KMS-11 (cell line): ENCODE data around the gene TBC1D2.

Experiments used
- H2AFZ ChIP-seq: fragments of 200-600 bp; sonication (generic); 2 replicates; pipeline ENCODE4 v1.6.1; 2016; ENCODE audit warnings: antibody characterized with exemption, mixed run types, low read depth
- H3K27ac ChIP-seq: fragments of 200-600 bp; sonication (generic); 2 replicates; pipeline ENCODE4 v1.6.1; 2016; ENCODE audit warnings: mild to moderate bottlenecking, mixed run types
- H3K27me3 ChIP-seq: fragments of 200-600 bp; sonication (generic); 2 replicates; pipeline ENCODE4 v1.6.1; 2017; ENCODE audit warnings: mild to moderate bottlenecking, low read depth, mixed run types, moderate library complexity; ENCODE audit not compliant: insufficient read depth
- H3K36me3 ChIP-seq: fragments of 200-600 bp; sonication (generic); 2 replicates; pipeline ENCODE4 v1.6.1; 2017; ENCODE audit warnings: mild to moderate bottlenecking, mixed run types; ENCODE audit not compliant: insufficient read depth
- H3K4me1 ChIP-seq: fragments of 200-600 bp; sonication (generic); 2 replicates; pipeline ENCODE4 v1.6.1; 2016; ENCODE audit warnings: mild to moderate bottlenecking, low read depth, mixed run types; ENCODE audit not compliant: poor library complexity, severe bottlenecking
- H3K4me2 ChIP-seq: fragments of 200-600 bp; sonication (generic); 2 replicates; pipeline ENCODE4 v1.7.0; 2016; ENCODE audit warnings: mild to moderate bottlenecking, mixed run types
- H3K4me3 ChIP-seq: fragments of 200-600 bp; sonication (generic); IDR thresholded peaks from 2 replicates; pipeline ENCODE4 v1.6.1; 2017; ENCODE audit warnings: low read depth, low read length, mixed read lengths; ENCODE audit not compliant: insufficient read depth
- H3K79me2 ChIP-seq: fragments of 200-600 bp; sonication (generic); 2 replicates; pipeline ENCODE4 v1.6.1; 2016; ENCODE audit warnings: low read depth, mixed run types; ENCODE audit not compliant: insufficient read depth
- H3K9ac ChIP-seq: fragments of 200-600 bp; sonication (generic); 2 replicates; pipeline ENCODE4 v1.6.1; 2016; ENCODE audit warnings: mild to moderate bottlenecking, mixed run types
- H4K20me1 ChIP-seq: fragments of 200-600 bp; sonication (generic); 2 replicates; pipeline ENCODE4 v1.6.1; 2016; ENCODE audit warnings: mild to moderate bottlenecking, mixed run types; ENCODE audit not compliant: insufficient read depth
- CTCF ChIP-seq: fragments of 200-600 bp; sonication (generic); conservative IDR thresholded peaks from 2 replicates; pipeline ENCODE4 v1.6.1; 2017; ENCODE audit warnings: low read depth, mild to moderate bottlenecking, antibody characterized with exemption, low read length, moderate library complexity, mixed read lengths

Gene TBC1D2

GRCh38 chr9:98240475-98240874, 15.0 kb downstream of the TBC1D2 start:
- Histone ChIP-seq H3K27ac (no peak overlapping the region), H3K79me2 (no peaks in the 10 kb centered on the region), H2AFZ (no peak overlapping the region), H4K20me1 (no peaks in the 10 kb centered on the region), H3K27me3 (no peaks in the 10 kb centered on the region), H3K4me1 (no peaks in the 10 kb centered on the region), H3K9ac (no peak overlapping the region), H3K4me2 (no peak overlapping the region), H3K36me3 (no peaks in the 10 kb centered on the region), H3K4me3 (no peak overlapping the region)
- no peak for TF ChIP-seq CTCF

GRCh38 chr9:98236901-98237487, 18.5 kb downstream of the TBC1D2 start:
- Histone ChIP-seq H3K4me2 (no peak overlapping the region), H3K27me3 (no peaks in the 10 kb centered on the region), H3K36me3 (no peaks in the 10 kb centered on the region), H3K79me2 (no peaks in the 10 kb centered on the region), H3K27ac (no peak overlapping the region), H4K20me1 (no peaks in the 10 kb centered on the region), H3K9ac (no peak overlapping the region), H3K4me3 (no peak overlapping the region), H3K4me1 (no peaks in the 10 kb centered on the region), H2AFZ (no peak overlapping the region)
- no peak for TF ChIP-seq CTCF

GRCh38 chr9:98235126-98235525, 20.3 kb downstream of the TBC1D2 start:
- TF ChIP-seq CTCF, result no peak
- Histone ChIP-seq H3K27ac (no peak overlapping the region), H3K79me2 (no peaks in the 10 kb centered on the region), H3K36me3 (no peaks in the 10 kb centered on the region), H3K4me3 (no peak overlapping the region), H3K4me2 (no peak overlapping the region), H3K4me1 (no peaks in the 10 kb centered on the region), H4K20me1 (no peaks in the 10 kb centered on the region), H3K27me3 (no peaks in the 10 kb centered on the region), H2AFZ (no peak overlapping the region), H3K9ac (no peak overlapping the region)

- H4K20me1 ChIP-seq, result no peaks in the 10 kb centered on the region
- no peak overlapping the region for H2AFZ ChIP-seq
- no peaks in the 10 kb centered on the region for H3K36me3 ChIP-seq
- no peaks in the 10 kb centered on the region for H3K79me2 ChIP-seq
- H3K4me1 ChIP-seq, result no peaks in the 10 kb centered on the region
- TF ChIP-seq CTCF, result no peak
- H3K27me3 ChIP-seq, result no peaks in the 10 kb centered on the region
- no peak overlapping the region for H3K9ac ChIP-seq
- H3K27ac ChIP-seq, result no peak overlapping the region
- no peak overlapping the region for H3K4me2 ChIP-seq
- H3K4me3 ChIP-seq, result no peak overlapping the region
Observed at GRCh38 chr9:98234245-98234825, 21.1 kb downstream of the TBC1D2 start.
